ENCODE measurements around the gene MCU.

Gene MCU

DNA sequence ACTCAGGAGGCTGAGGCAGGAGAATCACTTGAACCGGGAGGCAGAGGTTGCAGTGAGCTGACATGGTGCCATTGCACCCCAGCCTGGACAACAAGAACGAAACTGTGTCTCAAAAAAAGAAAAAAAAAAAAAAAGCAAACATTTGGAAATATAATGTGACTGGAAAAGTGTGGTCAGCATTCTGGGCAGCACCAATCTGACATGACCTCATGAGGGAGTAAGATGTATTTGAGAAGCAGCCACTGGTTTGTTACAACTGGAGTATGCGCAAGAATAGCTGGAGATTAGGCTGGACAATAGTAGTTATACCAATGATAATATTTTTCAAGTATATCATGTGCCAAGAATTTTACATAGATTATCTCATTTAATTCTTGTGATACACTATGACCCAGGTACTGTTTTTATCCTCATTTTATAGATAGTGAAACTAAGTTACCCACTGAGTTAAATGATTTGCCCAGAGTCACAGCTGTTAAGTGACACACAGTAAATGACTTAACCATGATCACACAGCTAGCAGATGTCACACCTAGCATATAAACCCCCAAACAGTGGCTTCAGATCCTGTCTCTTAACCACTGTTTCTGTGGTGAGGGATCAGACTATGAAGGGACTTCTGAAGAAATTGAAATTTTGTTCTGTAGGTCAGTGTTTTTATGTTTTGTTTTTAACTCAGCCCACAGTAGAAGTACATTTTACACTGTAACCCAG is 11.1 kb downstream of the MCU start:
- TF ChIP-seq, protein P1, sequence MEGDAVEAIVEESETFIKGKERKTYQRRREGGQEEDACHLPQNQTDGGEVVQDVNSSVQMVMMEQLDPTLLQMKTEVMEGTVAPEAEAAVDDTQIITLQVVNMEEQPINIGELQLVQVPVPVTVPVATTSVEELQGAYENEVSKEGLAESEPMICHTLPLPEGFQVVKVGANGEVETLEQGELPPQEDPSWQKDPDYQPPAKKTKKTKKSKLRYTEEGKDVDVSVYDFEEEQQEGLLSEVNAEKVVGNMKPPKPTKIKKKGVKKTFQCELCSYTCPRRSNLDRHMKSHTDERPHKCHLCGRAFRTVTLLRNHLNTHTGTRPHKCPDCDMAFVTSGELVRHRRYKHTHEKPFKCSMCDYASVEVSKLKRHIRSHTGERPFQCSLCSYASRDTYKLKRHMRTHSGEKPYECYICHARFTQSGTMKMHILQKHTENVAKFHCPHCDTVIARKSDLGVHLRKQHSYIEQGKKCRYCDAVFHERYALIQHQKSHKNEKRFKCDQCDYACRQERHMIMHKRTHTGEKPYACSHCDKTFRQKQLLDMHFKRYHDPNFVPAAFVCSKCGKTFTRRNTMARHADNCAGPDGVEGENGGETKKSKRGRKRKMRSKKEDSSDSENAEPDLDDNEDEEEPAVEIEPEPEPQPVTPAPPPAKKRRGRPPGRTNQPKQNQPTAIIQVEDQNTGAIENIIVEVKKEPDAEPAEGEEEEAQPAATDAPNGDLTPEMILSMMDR (IDR thresholded peaks at IDR 0.05), result no peak

DNA sequence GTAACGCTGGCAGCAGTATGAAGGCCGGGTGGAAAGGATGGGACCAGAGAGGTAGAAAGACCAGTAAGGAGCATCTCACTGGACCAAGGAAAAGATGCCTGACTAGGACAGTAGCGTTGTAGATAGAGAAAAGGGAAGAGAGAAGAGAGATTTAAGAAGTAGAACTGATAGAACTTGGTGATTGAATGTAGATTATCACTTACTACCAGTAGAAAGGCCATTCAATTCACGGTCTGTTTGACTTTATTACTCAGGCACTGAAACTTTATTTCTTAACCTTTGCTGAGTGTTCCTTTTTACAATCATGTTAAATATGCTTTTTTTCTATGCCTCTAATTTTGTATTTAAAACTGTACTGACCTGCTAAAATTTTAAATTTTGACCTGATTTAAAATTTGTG is 12.2 kb downstream of the MCU start:
- TF ChIP-seq, protein P1 (IDR thresholded peaks at IDR 0.05), result no peak

DNA sequence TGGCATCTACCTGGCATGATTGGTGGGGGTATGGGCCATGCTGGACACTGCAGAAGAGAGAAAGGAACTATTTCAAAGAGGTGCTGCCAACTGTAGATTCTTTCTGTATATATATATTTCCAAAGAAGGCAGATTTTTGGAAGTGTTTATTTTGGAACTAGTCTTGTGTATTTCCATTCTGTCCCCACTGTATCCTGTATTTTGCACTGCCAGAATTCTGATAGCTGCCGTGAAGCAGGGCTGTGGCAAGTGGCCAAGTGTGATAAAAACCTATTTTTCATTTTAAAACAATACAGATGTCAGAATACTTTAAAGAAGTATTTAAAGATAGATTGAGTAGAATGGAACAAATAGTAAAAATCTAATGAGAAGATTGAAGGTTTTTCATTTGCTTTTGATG is 17.1 kb downstream of the MCU start:
- TF ChIP-seq, protein P1 (IDR thresholded peaks at IDR 0.05), result no peak

DNA sequence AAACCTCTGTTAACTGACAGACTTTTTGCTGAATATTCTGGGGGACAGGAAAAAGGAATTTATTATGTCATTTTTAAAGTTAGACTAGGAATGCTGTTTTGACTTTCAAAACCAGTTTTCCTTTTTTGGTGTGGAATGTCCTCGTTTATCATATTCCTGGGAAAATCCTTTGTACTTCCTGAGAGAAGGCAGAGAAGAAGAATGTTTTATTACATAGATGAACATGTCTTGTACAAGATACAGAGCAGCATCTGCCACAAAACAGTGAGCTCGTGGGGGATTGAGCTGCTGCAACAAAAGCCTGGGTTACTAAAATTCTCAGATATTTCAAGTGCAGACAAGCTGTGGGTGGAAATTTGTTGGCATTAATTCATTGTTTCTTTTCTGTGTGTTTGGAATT is 20.2 kb downstream of the MCU start:
- TF ChIP-seq, protein P1 (IDR thresholded peaks at IDR 0.05), result no peak

DNA sequence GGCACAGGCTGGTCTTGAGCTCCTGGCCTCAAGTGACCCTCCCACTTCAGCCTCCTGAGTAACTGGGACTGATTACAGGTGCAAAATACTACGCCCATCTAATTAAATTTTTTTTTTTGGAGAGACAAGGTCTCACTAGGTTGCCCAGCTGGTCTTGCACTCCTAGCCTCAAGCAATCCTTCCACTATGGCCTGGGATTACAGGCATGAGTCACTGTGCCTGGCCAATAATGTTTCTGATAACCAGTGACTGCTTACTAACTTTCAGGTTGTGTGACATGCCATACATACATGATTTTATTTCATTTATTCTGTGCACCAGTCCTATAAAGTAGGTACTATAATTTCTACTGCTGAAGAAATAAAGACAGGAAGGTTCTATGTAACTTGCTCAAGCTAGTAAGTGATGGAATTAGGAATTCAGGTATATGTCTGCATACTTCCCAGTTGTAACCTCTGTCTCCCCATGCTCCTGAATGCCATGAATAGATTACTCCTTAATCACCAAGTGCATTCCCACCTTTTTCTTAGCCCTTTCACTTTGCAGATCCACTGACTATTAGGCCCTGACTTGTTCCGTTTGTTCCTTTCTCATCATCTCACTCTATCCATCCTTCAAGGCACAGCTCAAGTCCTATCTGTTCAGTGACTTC is 28.1 kb downstream of the MCU start:
- TF ChIP-seq, protein P1 (IDR thresholded peaks at IDR 0.05), result no peak

DNA sequence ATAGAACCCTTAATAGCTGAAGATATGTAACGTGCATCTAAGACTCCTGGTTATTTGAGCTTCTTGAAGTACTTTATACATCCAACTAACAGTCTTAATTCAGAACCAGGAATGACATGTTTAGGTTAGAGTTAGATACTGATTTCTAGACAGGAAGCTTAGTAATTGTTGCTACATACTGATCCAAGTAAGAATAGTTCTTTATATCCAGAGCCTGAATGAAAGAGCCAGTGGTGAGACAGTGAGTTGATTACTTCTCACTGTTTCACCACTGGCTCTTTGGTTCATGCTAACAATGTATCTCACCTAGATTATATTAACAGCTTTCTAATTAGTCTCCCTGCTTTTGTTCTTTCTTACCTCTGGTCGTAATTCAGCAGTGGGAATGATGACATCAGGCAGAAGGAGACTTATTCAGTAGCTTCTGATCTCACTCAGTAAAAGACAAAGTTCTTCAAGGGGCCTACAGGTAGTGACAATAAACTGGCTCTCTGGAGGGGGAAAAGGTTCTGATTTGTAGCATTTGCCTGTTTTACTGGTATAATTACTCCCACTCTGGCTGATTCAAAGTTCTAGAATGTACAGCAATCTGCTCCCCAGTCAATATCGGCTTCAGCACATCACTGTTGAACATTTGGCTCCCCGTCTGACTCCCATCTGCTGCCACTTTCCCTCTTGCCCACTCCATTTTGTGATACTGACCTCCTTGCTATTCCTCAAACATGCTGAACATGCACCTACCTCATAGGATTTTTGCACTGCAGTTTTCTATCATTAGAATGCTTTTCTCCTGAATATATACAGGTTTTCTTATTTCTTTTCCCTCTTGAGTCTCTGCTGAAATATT is 29.1 kb downstream of the MCU start:
- TF ChIP-seq, protein P1 (IDR thresholded peaks at IDR 0.05), result no peak

DNA sequence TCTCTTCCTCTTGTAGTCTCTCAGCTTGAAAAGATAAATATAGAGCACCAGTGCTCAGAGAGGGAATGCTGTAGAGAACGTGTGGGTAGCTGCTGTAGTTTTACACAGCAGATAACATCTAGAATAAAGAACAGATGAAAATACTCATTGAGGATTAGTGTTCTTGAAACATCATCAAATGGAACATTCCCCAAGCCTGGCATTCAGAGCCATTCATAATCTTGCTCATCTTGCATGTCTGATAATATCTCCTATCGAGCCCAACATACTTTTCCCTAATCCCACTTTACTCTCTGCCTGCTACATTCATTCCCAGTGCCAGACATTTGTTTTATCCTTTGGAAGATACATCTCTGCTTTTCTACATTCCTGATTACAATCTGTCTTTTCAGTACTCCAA is 35.2 kb downstream of the MCU start:
- TF ChIP-seq, protein P1 (IDR thresholded peaks at IDR 0.05), result no peak
